HG02973 (cell line): ENCODE results near the gene PPP2R2B.

Source experiments
- ATAC-seq: cut with Tn5 transposase; IDR thresholded peaks from one replicate; pipeline ENCODE4 v1.9.1; 2021; ENCODE audit warnings: moderate library complexity; ENCODE audit not compliant: unreplicated experiment

The PPP2R2B gene

DNA sequence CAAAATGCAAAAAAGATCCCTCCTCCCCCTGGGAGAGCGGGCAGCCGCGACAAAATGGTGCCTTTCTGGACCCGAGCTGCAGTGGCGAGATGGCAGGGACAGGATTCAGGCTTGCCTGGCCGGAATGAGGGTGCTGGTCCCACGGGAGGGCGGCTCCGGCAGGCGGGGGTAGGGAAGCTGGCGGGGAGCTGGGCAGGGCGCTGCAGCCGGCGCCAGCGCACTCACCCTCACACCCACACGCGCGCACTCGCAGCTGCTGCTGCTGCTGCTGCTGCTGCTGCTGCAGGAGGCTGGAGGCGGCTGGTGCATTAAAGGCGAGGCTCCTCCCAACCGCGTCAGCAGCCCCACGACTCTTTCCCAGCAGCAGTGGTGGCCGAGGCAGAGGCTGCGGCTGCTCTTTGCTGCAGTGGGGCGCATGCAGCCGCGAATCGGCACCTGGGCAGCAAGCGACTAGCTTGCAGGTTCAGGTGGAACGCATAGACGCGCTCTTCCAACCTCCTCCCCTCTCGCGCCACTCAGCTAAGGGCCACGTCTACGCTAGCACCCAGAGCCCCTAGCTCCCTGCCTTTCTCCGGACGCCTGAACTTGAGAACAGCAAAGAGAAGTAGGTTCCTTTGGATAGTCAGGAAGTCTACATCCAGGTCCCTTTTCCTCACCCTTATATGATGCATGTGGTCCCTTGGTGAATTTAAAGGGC, at the start of gene PPP2R2B:
Gene PPP2R2B, minus strand, starts transcription at position 282 of the 697 bp plus-strand sequence.
- no peak for ATAC-seq

- no peak for ATAC-seq
Measured at GRCh38 chr5:146924132-146924531, 45.6 kb upstream of the PPP2R2B start.

DNA sequence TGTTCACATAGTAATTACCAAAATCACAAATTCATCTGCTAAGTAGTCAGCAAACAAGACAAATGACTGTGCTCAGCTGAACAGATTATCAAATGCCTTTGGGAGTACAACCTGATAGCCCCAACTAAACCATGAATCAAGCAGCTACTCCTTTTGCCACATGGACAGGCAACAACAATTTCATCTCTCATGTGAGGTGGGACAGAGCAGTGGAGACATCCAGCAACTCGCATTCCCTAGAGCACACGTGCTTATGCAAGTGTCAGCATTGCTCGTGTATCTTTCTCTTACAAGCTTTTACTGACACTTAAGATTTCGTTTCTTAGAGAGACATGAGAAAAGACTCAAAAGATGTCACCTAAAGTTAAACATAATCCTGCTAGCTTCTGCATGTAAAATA, 42.7 kb upstream of the PPP2R2B start:
- ATAC-seq: no peak

GRCh38 chr5:146920351-146920881, 41.9 kb upstream of the PPP2R2B start:
- no peak for ATAC-seq

DNA sequence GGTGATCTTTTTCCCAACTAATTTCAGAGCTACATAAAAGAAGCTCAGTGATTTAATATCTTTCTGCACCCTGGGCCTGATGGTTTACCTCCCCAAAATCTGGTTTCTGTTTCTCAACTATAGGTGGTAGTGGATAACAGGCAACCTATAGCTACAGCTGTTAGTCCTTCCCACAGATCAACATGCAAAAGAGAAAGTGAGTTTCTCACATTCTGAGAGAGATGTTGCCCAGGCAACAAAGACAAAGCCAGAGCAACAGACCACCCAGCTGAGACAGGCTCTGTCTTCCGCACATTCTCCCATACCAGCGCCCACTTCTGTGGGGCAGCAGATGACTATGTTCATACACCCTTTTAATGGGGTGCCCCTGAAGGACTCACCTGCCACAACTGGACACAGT, 40.7 kb upstream of the PPP2R2B start:
- ATAC-seq: no peak

GRCh38 chr5:146917931-146918330, 39.4 kb upstream of the PPP2R2B start:
- ATAC-seq: no peak

DNA sequence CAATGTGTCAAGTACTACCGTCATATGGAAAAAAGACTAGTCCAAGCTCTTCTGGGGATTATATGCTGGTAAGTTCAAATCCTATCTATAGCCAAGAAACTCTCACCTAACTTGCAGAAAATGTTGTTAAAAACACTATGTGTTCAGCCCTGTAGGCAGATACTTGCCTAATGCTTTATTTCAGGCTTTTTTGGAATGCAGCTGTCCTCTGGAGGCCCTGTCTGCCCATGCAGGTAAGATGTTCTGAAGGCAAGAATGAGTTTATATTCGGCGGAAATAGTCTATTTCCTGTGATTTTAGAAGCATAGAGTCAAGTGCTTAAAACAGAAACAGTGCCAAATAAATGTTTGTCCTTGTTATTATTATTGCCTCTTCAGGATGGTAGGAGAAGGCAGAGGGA, 34.3 kb upstream of the PPP2R2B start:
- no peak for ATAC-seq

- no peak for ATAC-seq
Measured at GRCh38 chr5:146910239-146910638, 31.7 kb upstream of the PPP2R2B start.

DNA sequence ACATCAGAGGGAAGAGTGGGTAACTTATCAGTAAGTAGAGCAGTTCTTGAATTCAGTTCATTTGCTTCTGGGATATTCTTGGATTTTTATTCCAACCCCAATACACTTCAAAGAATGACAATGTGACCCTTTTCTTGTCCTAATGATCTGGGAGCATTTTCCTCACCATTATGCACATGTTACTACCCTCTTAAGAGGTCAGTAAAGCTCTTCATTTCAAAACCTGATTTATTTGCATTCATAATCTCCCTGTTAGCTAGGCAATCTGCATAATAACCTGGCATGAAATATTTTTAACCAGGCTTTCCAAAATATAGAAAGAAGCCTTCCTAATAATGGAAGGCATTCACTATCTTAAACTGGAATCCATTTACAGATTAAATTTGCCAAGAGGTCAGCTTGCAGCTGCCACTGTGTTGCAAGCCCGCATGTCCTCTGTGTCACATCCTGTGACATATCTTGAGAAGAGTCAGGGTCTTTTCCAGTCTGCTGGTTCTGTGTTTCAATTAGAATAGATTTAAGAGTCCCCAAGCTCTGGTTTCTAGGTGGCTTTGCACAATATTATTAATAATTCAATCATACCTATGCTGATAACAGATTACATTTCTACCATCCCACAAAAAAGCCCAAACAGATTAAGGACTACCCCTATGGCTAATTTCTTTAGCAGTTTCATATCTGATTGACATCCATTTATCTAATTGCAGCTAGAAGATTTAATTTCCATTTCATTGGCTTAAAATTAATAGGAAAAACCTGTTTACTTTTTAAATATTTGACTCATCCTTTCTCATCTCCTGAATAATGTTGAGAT, 30.9 kb upstream of the PPP2R2B start:
- no peak for ATAC-seq

GRCh38 chr5:146906803-146907202, 28.2 kb upstream of the PPP2R2B start:
- ATAC-seq: no peak

- no peak for ATAC-seq
Measured at GRCh38 chr5:146904890-146905289, 26.3 kb upstream of the PPP2R2B start.

DNA sequence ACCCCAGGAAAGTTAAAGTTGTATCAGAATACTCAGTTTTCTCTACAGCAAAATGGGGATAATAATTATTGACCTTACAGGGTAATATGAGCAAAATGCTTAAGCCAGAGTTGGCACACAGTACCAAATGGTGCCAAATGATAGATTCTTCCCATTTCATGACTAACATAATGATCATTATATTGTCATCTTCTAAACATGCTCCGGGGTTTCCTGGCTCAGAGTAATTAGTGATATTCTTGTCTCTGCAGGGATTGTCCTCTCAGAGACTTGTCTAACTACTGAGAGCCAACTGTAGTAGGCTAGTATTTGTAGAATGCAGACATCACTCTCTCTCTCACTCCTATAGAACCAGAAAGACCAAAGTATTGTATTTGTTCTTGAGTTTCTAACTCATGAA, 25.2 kb upstream of the PPP2R2B start:
- ATAC-seq: no peak

DNA sequence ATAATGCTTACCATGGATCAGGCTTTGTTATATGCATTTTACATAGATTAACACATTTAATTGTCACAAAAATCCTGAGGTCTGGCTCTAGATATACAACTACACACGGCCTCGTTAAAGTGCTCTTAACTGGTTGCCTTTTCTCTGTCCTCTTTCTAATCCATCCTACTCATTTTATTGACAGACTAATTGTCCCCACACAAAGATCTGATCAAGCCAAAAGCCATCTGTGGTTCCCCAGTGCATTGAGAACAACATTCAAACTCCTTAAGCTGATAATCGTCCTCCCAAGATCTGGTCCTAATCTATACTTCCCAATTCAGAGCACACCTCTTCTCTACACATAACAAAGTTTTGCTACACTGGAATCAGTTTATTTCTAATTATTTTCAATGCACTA, 23.9 kb upstream of the PPP2R2B start:
- ATAC-seq: no peak

- no peak for ATAC-seq
Measured at GRCh38 chr5:146897061-146897460, 18.5 kb upstream of the PPP2R2B start.

GRCh38 chr5:146894753-146895521, 16.4 kb upstream of the PPP2R2B start:
- no peak for ATAC-seq

DNA sequence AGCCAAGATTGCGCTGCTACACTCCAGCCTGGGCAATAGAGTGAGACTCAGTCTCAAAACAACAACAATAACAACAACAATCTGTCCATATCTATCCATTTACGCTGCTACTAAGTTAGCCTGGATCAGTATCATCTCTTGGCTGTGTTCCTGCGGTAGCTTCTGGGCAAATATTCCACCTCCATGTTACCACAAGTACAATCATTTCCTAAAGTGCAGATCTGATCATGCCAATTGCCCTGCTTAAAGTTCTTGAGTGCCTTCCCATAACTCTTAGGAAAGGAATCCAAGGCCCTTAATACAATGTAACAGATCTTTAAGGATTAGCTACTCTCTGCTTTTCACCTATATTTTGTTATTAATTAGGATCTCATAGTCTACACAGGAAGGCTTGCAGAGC, 15.4 kb upstream of the PPP2R2B start:
- ATAC-seq: no peak

GRCh38 chr5:146892231-146892630, 13.7 kb upstream of the PPP2R2B start:
- ATAC-seq: no peak

DNA sequence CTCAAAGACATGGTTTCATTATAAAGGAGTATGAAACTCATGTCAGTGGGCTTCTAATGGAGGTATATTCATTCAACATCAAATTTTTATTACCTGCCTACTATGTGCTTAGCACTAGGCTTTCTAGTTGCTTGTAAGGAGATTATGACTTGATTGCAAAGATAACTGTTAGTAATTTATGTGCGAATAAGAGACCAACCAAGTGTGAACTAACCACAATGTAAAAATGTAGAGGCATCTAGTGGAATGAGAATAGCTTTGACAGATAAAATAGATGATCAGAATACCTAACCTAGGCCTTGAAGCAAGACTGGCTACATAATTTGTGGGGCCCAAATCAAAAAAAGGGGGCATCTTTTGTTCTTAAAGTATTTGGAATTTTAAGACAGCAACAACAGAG, 13.0 kb upstream of the PPP2R2B start:
- no peak for ATAC-seq

DNA sequence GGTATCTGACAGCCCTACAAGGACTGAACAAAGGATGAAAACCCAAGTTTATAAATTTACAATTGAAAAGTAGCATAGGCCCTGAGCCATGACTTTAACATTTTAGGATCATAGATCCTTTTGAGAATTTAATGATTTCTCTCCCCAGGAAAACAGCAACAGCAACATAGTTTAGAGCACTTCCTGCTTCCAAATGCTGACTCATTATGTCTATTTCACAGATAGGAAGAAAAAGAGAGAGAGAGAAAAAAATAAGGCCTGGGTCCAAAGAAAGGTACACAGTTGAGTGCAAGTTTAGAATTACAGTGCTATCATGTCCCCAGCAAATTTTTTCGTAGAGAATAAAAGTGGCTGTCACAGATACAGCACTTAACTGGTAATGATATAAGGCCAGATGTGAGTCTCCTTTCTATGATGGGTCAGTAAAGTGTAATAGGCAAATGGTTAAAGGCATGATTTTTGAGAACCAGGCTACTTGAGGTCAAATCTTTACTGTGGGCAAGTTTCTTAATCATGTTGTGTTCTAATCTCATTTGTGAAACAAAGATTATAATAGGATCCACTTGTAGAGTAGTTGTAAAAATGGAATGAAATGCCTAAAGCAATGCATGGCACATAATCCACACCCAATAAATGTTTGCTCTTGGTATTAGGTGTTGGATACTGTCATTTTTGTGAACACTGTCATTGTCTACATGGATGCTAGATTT, 12.3 kb upstream of the PPP2R2B start:
- no peak for ATAC-seq

DNA sequence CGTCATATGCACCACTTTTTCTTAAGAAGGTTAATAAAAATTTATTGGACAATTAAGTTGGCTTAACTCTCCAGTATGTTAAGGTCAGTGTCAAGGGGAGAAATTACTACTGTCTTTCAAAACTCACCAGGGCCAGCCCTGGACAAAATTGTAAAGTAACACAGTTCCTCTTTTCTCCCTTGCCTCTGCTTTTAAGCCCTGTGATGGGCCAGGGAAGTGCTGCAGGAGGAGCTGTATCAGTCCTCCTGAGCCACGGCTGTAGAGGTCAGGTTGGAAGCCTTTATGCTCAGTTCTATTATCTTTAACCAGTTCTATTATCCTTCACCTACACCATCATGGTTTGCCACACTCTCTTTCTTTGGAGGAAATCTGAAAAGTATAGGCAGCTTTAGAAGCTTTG, 11.5 kb upstream of the PPP2R2B start:
- no peak for ATAC-seq

GRCh38 chr5:146889169-146889568, 10.6 kb upstream of the PPP2R2B start:
- no peak for ATAC-seq
